Stimulated activated CD4-positive, alpha-beta T cell treated with anti-CD3 and anti-CD28 coated beads, Interleukin-4, amount 100 ng/mL, for 24 hours (primary cell): Measurements from ENCODE around the gene LORICRIN.

ENCODE experiments used
- DNase-seq: peaks from one replicate; pipeline ENCODE4 v3.0.0-alpha.2; 2020

LORICRIN gene

GRCh38 chr1:153307221-153307600 lies 47.7 kb downstream of the LORICRIN start:
- DNase-seq = no peak

GRCh38 chr1:153308540-153308939 lies 49.1 kb downstream of the LORICRIN start:
- no peak for DNase-seq

GRCh38 chr1:153309441-153309840 lies 50.0 kb downstream of the LORICRIN start:
- DNase-seq = no peak

GRCh38 chr1:153310526-153310925 lies 51.0 kb downstream of the LORICRIN start:
- no peak for DNase-seq
